GM19324 (cell line): Measurements from ENCODE around the gene HOXB8.

Source experiments
- ATAC-seq: cut with Tn5 transposase; IDR thresholded peaks from one replicate; pipeline ENCODE4 v1.9.1; 2021; ENCODE audit warnings: mild to moderate bottlenecking, moderate library complexity; ENCODE audit not compliant: unreplicated experiment, low FRiP score

The HOXB8 gene

DNA sequence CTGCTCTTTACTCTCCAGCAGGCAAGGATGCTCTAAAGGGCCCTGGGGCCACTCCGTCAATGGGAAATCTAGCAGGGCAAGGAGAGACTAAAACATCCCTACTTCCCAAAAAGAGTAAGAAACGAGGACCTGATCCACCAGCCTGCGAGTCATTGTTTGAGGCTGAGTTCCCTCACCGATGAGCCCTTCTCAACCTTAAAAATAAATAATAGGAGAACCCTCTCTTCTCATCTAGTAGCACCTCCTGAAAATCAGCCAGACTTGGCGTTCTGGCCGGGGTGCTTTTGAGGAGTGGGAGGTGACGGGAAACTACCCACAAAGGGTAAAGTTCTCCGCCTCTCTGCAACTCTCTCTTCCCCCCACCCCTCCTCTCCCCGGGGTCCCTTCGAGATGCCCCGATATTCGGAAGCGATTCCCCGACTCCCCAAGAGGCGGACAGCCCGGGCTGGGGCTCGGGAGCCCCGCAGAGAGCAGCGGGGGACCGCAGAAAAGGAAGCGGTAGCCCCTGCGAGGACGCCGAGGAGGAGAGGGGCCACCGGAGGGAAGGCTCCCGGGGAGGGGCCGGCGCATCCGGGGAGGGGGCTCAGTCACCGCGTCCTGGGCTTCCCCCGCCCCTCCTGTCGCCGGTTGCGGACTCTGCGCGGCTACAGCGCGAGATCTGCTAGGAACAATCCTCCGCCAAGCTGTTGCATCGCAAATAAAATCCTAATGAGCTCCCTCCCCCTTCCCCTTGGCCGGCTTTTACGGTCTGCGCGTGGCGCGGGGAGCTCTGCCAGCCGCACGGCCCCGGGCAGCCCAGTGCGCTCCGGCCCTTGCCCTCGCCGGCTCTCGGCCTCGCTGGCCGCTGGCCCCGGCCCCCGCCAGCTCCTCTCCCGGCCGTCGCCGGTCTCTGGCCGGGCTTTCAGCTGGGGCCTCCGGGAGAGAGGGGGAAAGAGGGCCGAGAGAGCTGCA lies 9.7 kb upstream of the HOXB8 start:
- no peak for ATAC-seq

DNA sequence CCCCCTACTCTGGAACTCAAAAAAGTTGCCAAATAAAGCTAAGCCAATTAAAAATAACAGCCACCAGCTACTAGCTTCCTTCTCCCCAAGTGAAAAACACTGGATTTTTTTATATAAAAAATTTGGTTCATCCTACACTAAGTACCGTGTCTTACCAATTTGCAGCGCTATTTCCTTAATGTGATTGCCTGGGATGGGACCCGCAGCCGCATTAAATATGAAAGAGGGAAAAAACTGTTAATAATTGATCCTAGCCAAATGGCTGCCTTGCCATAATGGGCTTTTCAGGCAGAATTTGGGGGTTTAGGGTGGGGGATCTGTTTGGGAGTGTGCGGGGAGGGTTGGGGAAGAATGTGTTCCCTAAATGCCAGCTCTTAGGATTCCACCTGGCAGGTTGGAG lies 9.0 kb upstream of the HOXB8 start:
- ATAC-seq, result no peak

DNA sequence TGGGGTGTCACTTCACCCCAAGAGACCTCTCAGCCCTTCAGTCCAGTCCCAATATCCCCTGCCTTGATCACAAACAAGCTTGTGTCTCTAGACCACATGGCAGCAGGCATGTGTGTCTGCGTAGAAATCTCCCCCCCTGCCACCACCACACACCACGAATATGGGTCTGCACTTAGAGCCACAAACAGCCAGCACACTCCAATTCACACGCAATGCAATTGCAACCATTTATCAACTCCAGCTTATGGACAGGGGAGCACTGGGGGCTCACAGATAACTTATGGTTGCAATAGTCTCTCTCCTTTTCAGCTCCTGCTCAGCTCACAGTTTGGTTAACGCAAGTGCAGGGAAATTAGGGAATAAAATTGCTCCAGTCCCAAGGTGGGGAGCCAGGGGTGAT lies 8.5 kb upstream of the HOXB8 start:
- ATAC-seq, result no peak

DNA sequence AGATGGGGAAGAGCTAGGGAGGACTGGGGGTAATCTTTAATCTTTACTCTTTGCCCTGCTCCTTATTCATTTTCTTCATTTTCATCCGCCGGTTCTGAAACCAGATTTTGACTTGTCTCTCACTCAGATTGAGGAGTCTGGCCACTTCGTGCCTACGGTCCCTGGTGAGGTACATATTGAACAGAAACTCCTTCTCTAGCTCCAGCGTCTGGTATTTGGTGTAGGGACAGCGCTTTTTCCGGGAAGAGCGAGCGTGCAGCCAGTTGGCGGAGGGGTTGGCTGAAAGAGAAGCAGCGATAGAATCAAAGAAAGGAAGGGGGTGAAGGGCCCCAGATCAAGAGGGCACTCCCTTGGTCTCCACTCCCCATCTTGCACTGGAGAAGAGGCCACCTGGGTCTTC lies 7.8 kb upstream of the HOXB8 start:
- ATAC-seq, result no peak

DNA sequence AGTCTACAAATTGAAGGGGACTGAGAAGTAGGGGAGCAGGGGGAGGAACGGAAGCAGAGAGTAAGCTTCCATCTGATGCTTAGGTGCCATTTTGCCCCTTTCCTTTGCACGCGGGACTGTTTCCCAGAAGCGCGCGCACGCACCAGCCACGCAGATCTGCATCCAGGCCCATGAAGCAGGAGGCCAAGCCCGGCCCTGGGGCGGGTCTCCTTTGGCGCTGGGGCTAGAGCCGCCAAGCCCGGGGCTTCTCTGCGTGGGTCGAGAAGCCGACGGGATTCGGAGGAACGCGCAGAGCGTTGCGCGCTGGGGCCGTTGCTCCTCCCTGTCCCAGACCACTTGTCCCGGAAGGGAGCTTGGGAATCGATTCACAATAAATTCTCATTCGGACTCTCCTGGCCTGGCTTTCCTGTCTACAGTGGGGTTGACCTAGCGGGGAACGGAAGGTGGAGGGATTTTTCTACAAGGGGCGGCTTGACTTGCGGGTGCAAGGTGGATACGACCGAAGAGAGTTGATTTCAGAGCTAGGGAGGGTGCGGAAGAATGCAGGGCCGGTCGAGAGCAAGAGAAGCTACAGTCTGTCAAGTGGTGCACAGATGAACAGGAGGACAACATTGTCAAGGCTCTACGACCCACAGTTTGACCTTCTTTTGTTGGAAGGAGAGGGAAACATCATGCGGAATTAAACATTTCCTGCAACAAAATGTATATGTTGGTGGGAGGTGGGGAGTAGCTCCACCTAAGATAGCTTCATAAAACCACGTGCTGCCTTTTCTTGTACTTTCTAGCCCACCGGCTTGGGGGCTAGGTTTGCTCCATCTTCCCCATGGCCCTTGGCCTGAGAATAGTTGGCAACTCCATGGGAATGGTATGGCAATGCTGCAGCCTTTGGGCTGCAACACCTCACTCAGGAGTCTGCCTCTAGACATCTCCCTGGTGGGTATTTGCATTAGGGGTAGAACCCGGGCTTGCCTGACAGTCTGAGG lies 6.6 kb upstream of the HOXB8 start:
- no peak for ATAC-seq

DNA sequence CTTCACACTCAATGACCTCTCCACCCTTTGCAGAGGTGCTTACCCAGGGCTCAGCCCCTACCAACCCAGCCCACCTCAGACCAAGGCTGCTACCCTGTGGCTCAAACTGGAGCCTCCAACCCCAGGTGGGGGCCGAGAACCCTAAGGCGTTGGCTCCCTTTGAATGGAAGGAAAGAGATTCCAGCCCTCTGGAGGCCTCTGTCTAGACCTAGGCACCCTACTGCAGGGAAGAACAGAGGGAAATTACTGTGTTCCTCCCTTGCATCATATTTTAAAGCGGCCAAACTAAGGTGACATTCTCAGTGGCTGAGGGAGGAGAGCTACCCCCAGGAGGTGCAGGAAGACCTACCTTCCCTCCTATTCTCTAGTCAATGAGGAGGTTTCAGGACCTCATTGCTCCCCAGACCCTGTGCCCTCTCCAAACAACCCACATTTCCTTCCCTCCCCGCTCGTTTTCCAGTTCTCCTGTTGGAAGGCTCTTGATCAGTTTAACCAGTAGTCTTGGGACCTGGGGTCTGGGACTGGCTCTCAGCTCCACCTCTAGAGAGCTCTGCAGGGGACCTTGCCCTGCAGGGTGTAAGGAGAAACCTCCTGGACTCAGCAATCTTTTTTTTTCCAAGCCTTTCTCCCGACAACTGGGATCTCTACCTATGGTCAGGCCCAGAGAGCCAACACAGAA lies 5.5 kb upstream of the HOXB8 start:
- no peak for ATAC-seq

DNA sequence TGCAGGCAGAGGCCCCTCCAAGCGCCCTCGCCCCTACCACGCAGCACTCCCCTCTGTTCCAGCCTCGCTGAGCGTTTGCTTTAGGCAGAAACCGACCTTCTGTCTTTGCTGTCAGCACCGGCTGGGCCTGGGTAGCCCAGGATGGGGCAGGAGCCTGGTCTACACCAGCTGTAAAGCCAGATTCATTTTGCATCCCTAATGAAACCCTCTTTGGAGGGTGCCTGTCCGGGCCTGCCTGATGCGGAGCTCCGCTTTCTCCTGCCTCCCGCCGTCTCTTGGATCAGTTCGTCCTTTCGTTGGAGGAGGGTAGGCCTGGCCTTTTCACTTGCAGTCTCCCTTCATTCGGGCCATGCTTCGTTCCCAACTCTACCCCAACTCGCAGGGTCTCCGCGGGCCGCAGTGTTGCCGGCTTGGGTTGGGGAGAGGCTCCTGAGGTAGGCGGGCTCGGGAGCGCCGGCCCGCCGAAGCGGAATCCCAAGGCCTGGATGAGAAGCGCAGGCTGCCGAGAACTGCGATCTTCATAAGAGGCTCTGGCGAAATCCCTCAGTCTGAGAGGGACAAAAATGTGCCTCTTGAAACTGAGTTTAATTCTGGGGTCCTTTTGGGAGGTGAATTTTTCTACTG lies 4.8 kb upstream of the HOXB8 start:
- ATAC-seq, result no peak

DNA sequence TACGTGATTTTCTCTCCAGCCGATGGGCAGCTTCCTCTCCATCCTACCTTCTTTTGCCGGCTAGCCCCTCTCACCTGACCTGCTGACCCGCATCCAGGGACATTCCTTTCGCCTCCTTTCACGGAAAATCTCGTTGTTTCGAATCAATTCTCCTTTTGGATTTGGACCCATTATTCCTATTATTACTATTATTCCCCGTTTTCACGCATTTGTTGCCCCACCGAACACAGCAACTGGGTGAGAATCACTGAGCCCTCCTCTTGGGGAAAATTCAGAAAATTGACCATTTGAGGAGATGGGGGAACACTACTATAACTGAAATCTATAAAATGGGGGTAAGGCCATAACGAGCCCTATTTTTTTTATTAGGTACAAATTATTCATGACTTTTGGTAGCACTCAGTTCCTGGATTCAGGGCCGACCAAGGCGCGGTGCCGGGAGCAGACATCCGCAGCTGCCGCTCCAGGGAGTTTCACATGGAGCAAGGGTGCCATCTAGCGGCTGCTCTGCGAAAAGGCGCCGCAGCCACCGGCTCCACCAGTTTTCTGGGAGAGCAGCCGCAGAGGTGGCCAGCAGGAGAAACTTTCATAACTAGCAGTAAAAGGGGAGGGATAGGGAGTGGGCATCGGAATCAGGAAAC lies 3.3 kb upstream of the HOXB8 start:
- ATAC-seq, result no peak

DNA sequence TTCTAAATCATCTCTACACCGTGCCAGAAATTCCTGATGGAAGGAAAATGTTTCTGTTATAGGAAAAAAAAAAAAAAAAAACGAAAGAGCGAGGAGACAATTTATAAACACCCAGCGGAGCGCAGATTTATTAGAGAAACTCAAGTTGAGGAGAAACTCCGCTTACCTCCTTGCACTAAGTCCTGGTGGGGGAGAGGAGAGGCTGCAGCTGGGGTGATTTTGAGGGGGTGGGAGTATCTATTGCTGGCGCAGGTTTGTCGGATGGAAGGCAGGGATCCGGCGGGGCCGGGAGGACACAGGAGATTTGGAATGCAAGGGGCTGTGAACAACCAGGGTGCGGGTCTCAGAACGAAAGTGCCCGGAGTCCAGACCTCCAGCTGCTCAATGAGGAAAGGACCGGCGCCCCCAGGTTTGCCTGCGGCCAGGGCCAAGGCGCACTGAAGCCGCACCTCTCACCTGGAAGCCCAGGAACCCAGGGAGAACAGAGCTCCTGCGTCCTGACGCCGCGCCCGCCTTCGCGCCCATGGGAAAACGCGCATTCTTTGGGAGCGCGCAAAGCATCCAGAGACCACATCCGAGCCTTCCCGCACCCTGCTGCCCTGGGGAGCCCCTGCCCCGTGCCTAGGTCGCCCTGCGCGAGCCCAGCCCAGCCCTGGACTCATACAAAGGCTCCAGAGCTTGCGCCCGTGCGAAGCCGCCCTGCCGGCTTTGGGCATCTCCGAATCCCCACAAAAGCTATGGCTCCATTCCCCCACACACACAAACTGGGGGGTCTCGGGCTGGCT lies 2.6 kb upstream of the HOXB8 start:
- no peak for ATAC-seq

DNA sequence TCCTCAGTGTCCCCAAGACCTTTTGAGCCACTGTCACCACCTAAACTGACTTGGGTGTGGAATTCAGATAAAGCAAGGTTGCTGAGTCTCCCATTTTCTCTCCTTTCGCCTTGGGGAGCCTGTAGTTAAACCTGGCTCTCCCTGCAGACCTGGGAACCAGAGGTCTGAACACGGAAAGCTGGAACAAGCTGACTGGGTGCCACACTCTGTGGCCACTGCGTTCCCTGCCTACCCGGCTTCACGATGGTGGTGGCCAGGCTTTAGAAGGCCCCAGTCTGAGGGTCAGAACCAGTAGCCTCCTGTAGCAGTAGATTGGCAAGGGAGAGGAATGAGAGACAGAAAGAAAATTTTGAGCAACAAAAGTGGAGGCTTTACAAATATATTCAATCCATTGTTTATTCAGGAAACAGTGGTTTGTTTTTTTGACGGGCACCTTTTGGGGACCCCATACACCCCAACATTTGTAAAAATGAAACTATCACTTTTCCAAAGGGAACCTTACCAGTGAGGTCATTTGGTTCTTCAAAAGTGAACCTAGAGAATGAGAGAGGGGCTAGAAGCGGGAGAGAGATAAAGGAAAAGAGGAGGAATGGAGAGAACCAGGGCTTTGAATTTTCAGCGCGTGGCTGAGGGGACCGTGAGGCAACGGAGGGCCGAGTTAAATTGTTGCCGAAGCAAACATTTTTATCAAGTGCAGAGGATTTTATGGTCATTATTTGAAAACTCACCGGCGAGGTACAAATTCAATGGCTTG lies 1.8 kb upstream of the HOXB8 start:
- ATAC-seq, result no peak

DNA sequence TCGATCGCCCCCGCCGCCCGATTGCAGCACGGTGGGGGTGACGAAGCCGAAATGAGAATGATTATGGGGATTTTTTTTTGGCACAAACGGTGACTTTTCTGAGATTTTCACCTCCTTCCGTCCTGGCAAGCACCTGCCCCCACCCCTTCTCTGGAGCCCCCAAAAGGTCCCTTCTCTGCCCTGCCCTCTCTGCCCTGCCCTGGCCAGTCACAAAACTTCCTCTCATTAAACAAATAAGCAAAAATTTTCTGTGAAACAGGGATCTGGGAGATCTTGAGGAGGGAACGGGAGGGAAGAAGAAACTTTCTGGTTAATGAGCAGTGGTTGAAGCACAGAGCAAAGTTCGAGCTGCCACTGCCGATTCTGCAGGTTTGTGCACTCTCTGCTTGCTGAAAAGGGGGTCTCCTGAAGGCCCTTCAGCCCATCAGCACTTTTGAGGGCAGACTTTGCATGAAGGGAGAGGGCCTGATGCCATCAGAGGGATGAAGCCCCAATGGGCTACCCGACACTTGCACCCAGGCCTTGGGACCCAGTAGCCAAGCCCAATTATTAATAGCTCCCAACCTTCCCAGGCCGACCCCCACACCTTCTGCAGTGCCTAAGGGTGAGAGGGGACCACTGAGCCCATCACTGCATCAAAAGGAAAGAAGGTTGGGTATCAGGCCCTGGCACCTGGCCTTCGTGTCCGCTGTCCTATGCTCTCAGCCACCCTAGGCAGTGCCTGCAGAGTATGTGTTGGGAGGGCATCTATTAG lies 1.0 kb upstream of the HOXB8 start:
- no peak for ATAC-seq

DNA sequence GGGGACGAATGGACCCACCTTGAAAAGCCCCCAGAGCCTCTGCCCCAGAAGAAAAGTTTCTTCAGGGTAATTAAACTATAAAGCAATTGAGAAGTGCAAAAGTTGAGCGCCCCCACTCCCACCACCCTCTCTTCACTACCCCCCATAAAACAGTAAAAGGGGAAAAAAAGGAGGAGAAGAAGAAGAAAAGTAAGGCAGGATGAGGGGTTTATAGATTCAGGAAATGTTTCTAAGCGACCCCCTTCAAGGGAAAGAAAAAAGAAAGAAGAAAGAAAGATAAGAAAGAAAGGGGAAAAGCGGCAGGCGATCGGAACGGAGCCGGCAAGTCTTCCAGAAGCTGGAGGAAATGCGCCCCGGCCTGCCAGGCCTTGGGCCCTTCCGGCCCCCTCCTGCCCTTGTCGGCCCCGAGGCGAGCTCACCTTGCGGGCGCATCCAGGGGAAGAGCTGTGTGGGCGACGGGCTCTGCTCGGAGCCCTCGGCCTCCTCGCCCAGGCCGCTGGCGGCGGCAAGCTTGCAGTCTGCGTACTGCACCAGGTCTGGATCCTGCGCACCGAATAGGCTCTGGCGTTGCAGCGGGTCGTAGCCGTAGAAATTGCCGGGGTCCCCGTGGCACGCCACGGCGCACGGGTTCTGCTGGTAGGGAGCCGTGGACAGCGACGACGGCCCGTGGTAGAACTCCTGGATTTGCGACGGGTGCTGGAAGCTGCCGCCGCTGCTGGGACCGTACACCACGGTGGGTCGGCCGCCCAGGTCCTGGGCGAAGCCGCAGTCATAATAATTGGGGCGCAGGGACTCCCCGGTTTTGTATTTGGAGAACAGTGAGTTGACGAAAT lies 1.0 kb downstream of the HOXB8 start:
- no peak for ATAC-seq

DNA sequence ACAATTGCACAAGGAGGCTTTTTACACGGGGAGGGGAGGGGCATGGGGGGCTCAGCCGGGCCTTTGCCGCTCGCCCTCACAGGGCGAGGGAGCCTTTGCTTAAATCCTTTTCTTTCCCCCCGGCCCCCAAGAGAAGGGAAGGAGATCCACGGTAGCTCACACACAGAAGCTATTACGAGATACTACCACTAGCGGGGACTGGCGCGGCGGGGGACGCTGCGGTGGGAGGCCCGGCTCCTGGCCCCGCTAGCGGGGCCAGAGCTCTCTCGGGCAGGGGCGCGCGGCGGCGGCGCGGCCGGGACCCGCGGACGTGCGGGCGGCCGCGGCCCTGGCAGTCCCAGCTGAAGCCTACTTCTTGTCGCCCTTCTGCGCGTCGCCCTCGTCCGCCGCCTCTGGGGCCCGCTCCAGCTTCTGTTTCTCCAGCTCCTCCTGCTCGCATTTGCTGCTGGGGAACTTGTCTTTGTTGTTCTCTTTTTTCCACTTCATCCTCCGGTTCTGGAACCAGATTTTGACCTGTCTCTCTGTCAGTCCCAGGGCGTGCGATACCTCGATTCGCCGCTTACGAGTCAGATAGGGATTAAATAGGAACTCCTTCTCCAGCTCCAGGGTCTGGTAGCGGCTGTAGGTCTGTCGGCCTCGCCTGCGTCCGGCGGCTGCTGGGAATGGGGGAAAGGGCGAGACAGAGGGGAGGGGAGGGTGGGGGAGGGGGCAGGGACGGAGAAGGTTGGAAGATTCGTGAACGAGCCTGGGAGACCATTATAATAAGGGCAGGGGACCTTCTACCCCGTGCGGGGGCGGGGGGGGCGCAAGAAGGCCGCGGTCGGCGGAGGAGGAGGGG lies 2.0 kb downstream of the HOXB8 start:
- ATAC-seq, result no peak

DNA sequence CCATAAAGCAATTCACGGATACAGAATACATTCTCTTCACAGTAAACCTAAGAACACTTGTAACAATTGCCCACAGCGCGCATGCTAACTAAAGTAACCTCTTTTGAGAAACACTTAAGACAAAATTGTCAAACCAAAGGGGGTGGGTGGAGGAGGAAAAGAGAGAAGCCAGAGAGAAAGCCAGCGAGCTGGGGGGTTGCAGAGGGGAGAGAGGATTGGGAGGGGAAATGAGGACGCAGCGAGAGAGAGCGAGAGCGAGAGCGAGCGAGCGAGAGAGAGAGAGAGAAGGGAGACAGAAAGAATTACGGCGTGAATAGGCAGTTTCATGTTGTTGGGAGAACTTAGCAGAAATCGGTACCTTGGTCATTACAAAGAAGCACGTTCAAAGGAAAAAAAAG lies 2.6 kb downstream of the HOXB8 start:
- no peak for ATAC-seq

DNA sequence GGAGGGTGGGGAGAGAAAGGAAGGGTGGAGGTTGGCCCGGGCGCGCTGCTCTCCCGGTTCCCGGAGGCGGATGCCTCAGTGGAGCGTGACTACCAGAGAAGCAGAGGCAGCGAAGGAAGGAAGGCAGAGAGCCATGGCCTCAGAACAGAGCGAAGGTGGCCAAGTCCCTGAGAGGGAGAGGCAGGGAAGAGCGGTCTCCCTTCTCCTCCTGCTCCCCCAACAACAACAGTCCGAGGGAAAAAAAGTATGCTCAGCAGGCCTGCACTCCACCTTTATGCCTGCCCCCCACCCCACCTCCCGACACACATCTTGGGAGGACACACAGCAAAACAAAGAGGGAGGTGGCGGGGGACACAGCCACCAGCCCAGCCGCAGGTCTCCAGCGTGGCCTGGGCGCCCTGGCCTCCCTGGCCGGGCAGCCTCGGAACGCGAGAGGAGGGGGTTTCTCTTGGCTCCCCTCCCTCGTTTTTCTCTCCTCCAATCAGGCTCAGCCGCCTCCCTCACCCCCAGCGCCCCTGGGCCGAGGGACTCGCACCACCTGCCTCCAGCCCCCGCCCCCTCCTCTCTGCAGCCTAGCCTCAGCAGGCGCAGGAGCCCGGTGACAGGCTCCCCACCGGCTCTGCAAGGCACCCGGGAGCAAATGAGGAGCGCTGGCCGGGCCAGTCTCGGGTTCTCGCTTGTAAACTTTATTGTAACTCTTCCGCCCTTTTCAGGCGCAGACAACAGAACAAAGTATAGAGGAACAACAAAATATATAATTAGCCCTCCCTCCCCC lies 3.2 kb downstream of the HOXB8 start:
- no peak for ATAC-seq
